HFF-Myc (cell line): ENCODE measurements around the gene ZNF316.

Experiments used
- DNase-seq: peaks from one replicate; pipeline ENCODE4 v3.0.0-alpha.2; 2011; ENCODE audit warnings: low read depth; ENCODE audit errors: extremely low read depth
- H3K4me3 ChIP-seq: replicated peaks from 2 replicates; pipeline ENCODE4 v1.5.1; 2011; ENCODE audit warnings: low read depth, mild to moderate bottlenecking, control low read depth, low read length
- CTCF ChIP-seq: IDR thresholded peaks from 2 replicates; pipeline ENCODE4 v1.5.1; 2012; ENCODE audit warnings: mild to moderate bottlenecking, low read depth, low read length, control low read depth; ENCODE audit errors: missing control alignments

The ZNF316 gene

GRCh38 chr7:6641305-6642035, 4.4 kb downstream of the ZNF316 start:
- no peak for DNase-seq
- no peak for TF ChIP-seq CTCF

DNA sequence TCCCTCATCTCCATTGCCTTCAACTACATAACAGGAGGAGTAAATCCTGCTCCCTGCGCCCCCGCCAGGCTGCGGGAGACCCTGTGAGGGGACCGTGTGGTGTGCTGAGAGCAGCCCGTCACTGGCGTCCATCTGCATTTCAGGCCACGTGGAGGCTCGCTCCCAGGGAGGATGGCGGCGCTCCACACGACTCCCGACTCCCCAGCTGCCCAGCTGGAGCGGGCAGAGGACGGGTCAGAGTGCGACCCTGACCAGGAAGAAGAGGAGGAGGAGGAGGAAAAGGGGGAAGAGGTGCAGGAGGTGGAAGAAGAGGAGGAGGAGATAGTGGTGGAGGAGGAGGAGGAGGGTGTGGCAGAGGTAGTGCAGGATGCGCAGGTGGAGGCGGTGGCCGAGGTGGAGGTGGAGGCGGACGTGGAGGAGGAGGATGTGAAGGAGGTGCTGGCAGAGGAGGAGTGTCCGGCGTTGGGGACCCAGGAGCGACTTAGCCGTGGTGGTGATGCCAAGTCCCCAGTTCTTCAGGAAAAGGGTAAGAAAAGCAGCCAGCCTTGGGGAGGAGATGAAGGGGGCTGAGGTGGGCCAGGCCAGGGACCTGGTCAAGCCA, 5.2 kb downstream of the ZNF316 start:
- no peak for TF ChIP-seq CTCF
- DNase-seq, result no peak
- no peak overlapping the region for H3K4me3 ChIP-seq

More at GRCh38 chr7:6641305-6642035, 4.4 kb downstream of the ZNF316 start:
- H3K4me3 ChIP-seq, result no peak overlapping the region

DNA sequence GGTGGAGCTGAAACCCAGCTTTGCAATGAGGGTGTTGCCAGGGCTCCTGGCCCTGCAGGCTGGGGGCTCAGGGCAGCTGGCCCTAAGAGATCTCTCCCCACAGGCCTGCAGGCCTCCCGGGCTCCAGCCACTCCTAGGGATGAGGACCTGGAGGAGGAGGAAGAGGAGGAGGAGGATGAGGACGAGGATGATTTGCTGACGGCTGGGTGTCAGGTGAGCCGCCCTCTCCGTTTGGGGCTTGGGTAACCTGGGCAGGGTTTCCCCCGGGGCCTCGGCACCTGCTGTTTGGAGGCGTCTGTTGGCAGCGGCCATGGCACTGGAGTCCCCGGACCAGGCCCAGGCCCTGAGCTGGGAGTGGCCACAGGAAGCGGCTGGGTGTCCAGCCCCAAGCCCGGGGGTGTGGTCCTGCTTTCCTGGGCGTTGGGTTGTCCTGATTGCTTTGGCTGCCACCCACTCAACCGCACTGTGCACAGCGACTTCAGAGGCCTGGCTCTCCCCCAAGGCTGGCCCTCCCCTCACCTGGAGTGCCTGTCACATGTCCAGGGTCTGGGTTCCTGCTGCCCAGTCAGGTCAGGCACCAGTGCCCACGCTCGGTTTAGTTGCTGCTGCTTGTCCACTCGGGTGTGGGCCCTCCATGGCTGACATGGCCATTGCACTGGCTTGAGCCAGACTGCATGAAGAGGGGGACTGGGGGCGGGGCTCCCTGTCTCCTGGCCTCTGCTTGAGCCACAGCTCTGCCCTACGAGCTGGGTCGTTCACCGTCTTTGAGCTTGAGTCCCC, 5.9 kb downstream of the ZNF316 start:
- no peak for TF ChIP-seq CTCF
- no peak overlapping the region for H3K4me3 ChIP-seq
- no peak for DNase-seq

DNA sequence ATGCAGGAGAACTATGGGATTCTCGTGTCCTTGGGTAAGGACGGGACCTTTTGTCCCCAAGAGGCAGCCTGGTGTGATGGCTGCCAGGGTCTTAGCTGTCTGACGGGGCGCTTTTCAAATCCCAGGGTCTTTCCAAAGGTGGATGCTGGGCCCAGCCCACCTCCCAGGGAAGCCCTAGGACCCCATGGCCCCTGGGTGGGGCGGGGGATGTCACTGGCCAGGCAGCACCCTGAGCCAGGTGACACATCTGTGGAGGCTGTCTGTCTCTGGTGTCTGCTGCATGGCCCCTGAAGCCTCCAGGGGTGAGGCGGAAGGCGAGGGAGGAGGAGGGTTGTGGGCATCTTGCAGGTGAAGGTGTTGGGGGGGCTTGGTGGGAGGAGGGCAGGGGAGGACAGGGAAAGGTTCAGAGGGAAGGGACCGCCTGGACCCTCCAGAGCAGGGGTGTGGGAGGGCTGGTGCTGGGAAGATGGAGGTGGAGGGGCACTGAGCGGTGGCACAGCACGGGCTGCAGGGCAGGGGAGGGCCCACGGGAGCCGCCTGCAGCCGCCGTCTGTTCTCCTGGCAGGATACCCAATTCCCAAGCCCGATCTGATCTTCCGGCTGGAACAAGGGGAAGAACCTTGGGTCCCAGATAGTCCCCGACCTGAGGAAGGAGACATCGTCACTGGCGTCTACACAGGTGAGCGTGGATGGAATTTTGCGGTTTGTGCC, 7.0 kb downstream of the ZNF316 start:
- TF ChIP-seq CTCF, result no peak
- no peak for DNase-seq
- no peak overlapping the region for H3K4me3 ChIP-seq

DNA sequence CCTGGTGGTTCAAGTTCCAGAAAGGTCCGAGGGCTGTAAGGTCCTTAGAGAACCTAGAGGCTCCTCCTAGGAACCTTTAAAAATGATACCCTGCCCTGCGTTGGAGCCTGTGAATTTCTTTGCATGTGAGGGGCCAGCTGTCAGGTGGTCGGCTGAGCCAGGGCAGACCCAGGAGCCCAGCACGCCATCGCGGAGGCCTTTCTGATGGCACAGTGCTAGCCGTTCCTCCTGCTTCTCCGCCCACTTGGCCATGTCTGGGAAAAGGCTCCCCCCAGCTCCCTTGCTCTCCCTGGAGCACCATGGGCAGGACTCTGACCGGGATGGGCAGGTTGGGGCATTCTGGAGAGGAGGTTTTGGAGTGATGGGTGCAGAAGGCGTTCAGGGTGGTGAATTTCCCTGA, 7.6 kb downstream of the ZNF316 start:
- no peak for TF ChIP-seq CTCF
- H3K4me3 ChIP-seq, result no peak overlapping the region
- no peak for DNase-seq

- TF ChIP-seq CTCF, result no peak
- no peak for DNase-seq
- no peak overlapping the region for H3K4me3 ChIP-seq
Observed at GRCh38 chr7:6646465-6646864, 9.3 kb downstream of the ZNF316 start.
